Upper lobe of right lung (tissue), 1 donor: ENCODE data around the gene MGLL. TPM values are rescaled to one million over a fixed set of nuclear protein-coding genes. Genes with fewer than 3 reads are reported as not detected.

Source experiments
- ATAC-seq: fragments of 200-7000 bp; cut with Tn5 transposase; one replicate; pipeline ENCODE4 v1.9.1; 2020; ENCODE audit warnings: mild to moderate bottlenecking, moderate library complexity
- DNase-seq: peaks from one replicate; pipeline ENCODE4 v3.0.0-alpha.2; 2020
- H3K27ac ChIP-seq: fragments of 200-600 bp; one replicate; pipeline ENCODE4 v1.8.0; 2022
- H3K27me3 ChIP-seq: fragments of 200-600 bp; one replicate; pipeline ENCODE4 v1.8.0; 2022; ENCODE audit warnings: mild to moderate bottlenecking
- H3K36me3 ChIP-seq: fragments of 200-600 bp; one replicate; pipeline ENCODE4 v1.8.0; 2022
- H3K4me1 ChIP-seq: fragments of 200-600 bp; one replicate; pipeline ENCODE4 v1.8.0; 2022
- H3K4me3 ChIP-seq: fragments of 200-600 bp; one replicate; pipeline ENCODE4 v1.8.0; 2022; ENCODE audit warnings: mild to moderate bottlenecking
- H3K9me3 ChIP-seq: fragments of 200-600 bp; one replicate; pipeline ENCODE4 v1.8.0; 2022
- intact Hi-C: fragments of 100-400 bp; cut with DNase I; formaldehyde crosslinking; loops from one replicate; pipeline ENCODE4 v1.11.0; 2022
- total RNA-seq: library from RNA; stranded (reverse); fragmentation: NEBNext Ultra II Directional; extraction: Animal tissue kit (Norgen Biotek cat#: 25700); gene quantifications from one replicate; pipeline ENCODE4 v1.2.1, GENCODE V29; 2021
- TF ChIP-seq, protein P1 (sequence below): fragments of 200-600 bp; IDR thresholded peaks from one replicate; pipeline ENCODE4 v1.8.0; 2022; ENCODE audit warnings: antibody characterized with exemption
- donor health status: DM: no; HTN: yes; CAD: no; lungs with severe emphysema.

Gene MGLL
- total RNA-seq, 1 donor from 2014 or later, result 194 TPM

DNA sequence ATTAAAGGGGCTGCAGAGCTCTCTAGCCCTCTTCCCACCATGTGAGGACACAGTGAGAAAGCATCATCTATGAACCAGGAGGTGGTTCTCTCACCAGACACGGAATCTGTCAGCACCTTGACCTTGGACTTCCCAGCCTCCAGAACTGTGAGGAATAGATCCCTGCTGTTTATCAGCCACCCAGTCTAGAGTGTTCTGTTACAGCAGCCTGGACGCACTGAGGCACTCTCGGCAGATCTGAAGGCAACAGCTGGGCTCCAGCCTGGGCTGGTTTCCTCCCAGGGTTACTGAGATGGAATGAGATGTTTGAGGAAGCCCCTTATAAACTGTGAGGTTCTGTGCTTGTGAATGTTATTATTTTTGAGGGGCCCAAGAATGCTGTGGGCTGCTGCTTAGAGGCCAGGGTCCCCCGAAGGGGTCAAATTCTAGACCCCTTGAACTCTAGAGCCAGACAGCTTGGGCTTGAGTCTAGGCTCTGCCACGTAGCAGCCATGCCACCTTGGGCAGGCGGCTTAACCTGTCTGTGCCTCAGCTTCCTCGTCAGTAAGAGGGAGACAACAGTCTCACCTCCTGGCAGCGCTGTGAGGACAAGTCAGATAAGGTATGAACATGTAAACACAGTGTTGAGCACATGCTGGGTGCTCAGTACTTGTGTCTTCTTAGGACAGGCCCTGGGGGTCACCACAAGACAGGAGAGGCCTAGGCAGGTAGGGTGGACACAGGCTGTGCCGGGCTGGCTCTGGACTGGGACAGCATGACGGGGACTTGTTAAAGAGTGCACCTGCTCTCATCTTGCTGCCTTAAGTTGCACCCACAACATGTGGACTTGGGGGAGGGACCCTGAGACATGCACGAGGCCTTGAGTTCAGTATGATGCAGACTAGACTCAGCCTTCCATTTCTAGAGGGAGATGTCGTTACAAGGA lies 49.2 kb downstream of the MGLL start:
- H3K36me3 ChIP-seq, result no peaks in the 10 kb centered on the region
- peaks cover 1% of the 10 kb centered on the region for H3K9me3 ChIP-seq
- TF ChIP-seq, protein P1, sequence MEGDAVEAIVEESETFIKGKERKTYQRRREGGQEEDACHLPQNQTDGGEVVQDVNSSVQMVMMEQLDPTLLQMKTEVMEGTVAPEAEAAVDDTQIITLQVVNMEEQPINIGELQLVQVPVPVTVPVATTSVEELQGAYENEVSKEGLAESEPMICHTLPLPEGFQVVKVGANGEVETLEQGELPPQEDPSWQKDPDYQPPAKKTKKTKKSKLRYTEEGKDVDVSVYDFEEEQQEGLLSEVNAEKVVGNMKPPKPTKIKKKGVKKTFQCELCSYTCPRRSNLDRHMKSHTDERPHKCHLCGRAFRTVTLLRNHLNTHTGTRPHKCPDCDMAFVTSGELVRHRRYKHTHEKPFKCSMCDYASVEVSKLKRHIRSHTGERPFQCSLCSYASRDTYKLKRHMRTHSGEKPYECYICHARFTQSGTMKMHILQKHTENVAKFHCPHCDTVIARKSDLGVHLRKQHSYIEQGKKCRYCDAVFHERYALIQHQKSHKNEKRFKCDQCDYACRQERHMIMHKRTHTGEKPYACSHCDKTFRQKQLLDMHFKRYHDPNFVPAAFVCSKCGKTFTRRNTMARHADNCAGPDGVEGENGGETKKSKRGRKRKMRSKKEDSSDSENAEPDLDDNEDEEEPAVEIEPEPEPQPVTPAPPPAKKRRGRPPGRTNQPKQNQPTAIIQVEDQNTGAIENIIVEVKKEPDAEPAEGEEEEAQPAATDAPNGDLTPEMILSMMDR, result no peak
- peak overlapping the region; percentile 51 for H3K27ac ChIP-seq
- intact Hi-C loops, result no loop called here
- H3K4me3 ChIP-seq, result no peak overlapping the region
- DNase-seq, result no peak
- ATAC-seq, result peak; percentile 4
- H3K4me1 ChIP-seq, result peaks cover 44% of the 10 kb centered on the region
- no peaks in the 10 kb centered on the region for H3K27me3 ChIP-seq

GRCh38 chr3:127772273-127772672 lies 50.0 kb downstream of the MGLL start:
- Histone ChIP-seq H3K27ac (peak overlapping the region; percentile 51), H3K9me3 (peaks cover 9% of the 10 kb centered on the region), H3K36me3 (no peaks in the 10 kb centered on the region), H3K27me3 (no peaks in the 10 kb centered on the region), H3K4me3 (no peak overlapping the region), H3K4me1 (peaks cover 47% of the 10 kb centered on the region)
- TF ChIP-seq, protein P1, result no peak
- ATAC-seq, result no peak
- intact Hi-C loops, result no loop called here
- DNase-seq, result peak; percentile 8

DNA sequence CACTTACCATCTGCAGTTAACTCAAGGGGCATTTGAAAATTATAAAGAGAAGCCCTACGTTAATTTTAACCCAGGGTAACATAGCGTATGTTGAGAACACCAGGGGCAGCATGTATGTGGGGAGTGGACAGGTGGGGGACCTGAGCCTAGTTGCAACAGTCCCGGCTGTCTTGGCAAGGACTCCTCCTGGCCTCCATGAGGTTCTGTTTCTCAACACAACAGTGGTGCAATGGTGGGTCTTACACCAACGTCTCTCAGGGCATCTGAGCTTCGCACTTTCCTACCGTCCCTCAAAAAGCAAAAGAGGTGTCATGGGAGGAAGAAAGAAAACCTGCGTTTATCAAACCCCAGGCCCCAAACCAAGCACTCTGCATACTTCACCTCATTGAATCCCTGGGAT lies 50.6 kb downstream of the MGLL start:
- no peak overlapping the region for H3K4me3 ChIP-seq
- no peaks in the 10 kb centered on the region for H3K36me3 ChIP-seq
- peak; percentile 5 for DNase-seq
- ATAC-seq, result no peak
- H3K27ac ChIP-seq, result no peak overlapping the region
- TF ChIP-seq, protein P1, result no peak
- H3K9me3 ChIP-seq, result peaks cover 10% of the 10 kb centered on the region
- intact Hi-C loops, result no loop called here
- peaks cover 50% of the 10 kb centered on the region for H3K4me1 ChIP-seq
- H3K27me3 ChIP-seq, result no peaks in the 10 kb centered on the region

DNA sequence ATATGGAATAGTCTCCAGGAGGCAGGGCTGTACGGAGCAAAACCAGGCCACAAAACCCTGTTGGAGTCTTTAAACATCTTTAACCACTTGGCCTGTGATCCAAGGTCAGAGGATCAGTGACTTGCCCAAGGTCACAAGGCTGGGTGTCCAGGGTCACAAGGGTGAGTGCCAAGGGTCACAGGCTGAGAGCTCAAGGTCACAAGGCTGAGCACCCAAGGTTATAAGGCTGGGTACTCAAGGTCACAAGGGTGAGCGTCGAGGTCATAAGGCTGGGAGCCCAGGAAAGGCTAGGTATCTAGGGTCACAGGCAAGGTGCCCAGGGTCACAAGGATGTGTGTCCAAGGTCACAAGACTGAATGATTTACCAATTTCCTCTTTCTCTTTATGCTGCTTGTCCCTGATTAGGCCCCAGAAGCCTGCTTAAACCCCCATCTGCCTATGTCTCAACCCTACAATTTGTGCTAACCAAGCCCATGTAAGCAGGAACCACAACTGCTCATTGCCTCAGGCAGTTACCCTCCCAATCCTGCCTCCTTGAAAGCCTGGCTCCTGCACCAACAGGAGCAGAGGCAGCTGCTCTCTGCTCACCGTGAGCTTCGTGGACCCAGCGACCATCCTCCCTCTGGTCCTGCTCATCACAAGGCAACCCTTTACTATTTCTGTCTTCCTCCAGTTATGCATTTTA lies 51.5 kb downstream of the MGLL start:
- peak; percentile 58 for ATAC-seq
- peaks cover 43% of the 10 kb centered on the region for H3K4me1 ChIP-seq
- TF ChIP-seq, protein P1, result no peak
- peaks cover 10% of the 10 kb centered on the region for H3K9me3 ChIP-seq
- no peaks in the 10 kb centered on the region for H3K36me3 ChIP-seq
- peak; percentile 39 for DNase-seq
- intact Hi-C loops, result no loop called here
- H3K4me3 ChIP-seq, result no peak overlapping the region
- no peak overlapping the region for H3K27ac ChIP-seq
- no peaks in the 10 kb centered on the region for H3K27me3 ChIP-seq

DNA sequence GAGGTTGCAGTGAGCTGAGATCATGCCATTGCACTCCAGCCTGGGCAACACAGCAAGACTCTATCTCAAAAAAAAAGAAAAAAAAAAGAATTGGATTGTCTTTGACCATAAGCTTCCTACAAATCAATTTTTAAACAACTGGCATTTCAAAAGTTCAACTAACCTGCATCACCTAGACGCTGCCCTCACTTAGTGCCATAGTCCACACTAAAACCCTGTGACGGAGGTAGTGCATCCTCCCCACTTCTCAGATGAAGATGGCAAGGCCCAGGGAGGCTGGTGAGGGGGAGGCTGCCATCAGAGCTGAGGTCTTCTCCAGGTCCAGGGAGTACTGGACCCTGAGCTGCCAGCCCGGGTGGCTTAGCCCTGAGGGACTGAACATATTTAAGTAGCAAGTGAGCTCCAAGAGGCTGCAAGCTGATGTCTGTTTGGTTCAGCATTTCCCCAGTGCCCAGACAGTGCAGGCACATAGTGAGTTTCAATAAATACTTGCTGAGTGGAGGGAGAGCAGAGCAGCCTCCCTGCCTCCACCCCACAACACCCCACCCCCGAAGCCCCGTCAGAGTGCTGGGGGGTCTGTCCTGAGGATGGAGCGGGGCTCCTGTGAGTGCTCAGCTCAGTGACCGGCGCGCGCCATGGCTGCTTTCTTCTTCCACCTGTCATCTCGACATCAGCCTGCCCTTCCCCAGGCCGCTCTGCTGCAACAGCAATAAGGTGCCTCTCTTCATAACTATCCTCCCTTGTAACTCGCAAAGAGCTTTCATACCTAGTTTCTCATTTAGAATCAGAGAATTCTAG lies 52.8 kb downstream of the MGLL start:
- Histone ChIP-seq H3K4me1 (peaks cover 29% of the 10 kb centered on the region), H3K9me3 (peaks cover 10% of the 10 kb centered on the region), H3K36me3 (no peaks in the 10 kb centered on the region), H3K27ac (peak overlapping the region; percentile 18), H3K27me3 (no peaks in the 10 kb centered on the region), H3K4me3 (no peak overlapping the region)
- TF ChIP-seq, protein P1, result no peak
- DNase-seq (no peak), ATAC-seq (no peak)
- intact Hi-C loops, result no loop called here
